SK-N-SH (cell line): ENCODE data around the gene SFT2D1.

Source experiments
- EZH2phosphoT487 ChIP-seq: fragments of 200-600 bp; sonication (generic); IDR thresholded peaks from 2 replicates; pipeline ENCODE4 v1.6.1; 2017; ENCODE audit warnings: low read depth, mixed run types, mild to moderate bottlenecking, antibody characterized with exemption, moderate library complexity, borderline replicate concordance
- GABPA ChIP-seq: IDR thresholded peaks from 2 replicates; pipeline ENCODE4 v1.4.0; 2012; ENCODE audit warnings: low read depth, mild to moderate bottlenecking
- RFX5 ChIP-seq: IDR thresholded peaks from 2 replicates; pipeline ENCODE4 v1.6.1; 2012; ENCODE audit warnings: mild to moderate bottlenecking, improper control_type of control experiment, low read length

DNA sequence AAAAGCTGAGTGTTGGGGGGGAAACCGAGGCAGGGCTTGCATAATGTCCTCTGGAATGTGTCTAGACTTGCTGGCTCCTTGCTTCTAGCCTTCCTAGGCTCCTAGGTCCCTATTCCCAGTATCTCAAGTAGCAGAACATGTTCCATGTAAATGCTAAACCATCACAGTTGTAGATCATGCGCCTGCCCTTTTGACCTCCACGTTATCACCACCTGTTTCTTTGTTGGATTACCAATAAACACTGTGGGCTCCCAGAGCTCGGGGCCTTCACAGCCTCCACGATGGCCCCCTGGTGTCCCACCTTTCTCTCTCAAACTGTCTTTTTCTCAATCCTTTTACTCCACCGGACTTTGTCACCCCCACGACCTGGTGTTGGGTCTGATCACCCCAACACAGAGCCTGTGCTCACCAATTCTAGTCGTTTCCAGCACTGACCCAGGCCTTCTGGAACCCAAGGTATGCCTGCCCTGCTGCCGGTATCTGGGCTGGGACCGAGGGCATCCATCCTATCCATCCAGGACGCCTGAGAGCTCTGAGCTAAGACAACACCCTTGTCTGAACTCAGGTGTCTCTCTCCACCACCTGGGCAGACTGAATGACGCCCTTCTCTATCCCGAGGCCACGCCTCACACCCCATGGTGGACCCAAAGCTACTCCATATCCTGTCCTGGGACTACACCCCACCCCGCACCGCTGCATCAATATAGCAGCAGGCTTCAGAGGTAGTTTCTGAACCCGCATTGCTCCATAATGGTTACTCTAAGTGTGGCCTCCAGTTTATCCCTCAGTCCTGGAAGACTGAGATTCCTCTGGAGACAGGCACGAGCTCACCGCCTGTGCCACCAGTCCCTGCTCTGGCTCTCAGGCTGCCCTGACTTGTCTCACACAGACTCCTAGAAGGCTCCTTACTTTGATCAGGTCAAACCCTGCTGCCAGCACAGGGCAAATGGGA, 24.8 kb downstream of the SFT2D1 start:
- TF ChIP-seq EZH2phosphoT487 = no peak
- TF ChIP-seq GABPA = no peak
- TF ChIP-seq RFX5 = no peak
